K562 (cell line): Measurements from ENCODE around the gene IL1RAPL2. TPM values are rescaled to one million over a fixed set of nuclear protein-coding genes. Genes with fewer than 3 reads are reported as not detected.
"Not testable (repeated sequence)": the region's sequence is repeated elsewhere in the genome, so short reads cannot be mapped to it uniquely, and the experiment has no call there.

Experiments used
- ATAC-seq: fragments of 200-7000 bp; cut with Tn5 transposase; 3 replicates; pipeline ENCODE4 v1.9.1; 2020; ENCODE audit warnings: moderate library complexity
- BruUV-seq: library from RNA; stranded (reverse); fragments of 400-500 nt; replicated peaks from 2 replicates; lab custom pipeline; 2021; lab: Mats Ljungman, UMichigan
- CTCF ChIA-PET: fragments of 300-600 bp; formaldehyde crosslinking; extraction: SDS; loops from one replicate; lab custom pipeline; 2021; ENCODE audit warnings: low intra/inter-chr PET ratio; lab: Yijun Ruan, JAX
- POLR2A ChIA-PET: fragments of 300-600, 350-650 bp; sonication (Branson Sonifier 250); formaldehyde crosslinking; extraction: SDS; loops from one replicate; lab custom pipeline; 2021; ENCODE audit warnings: antibody characterized with exemption, inconsistent platforms; lab: Yijun Ruan, JAX
- DNase-seq, 4 experiments: peaks; one replicate each; pipeline versions ENCODE4 v3.0.0 to v3.0.0-alpha.2; 2011 to 2018; ENCODE audit warnings: low spot score in 3 of 4, mixed read lengths in 3 of 4; ENCODE audit errors: extremely low read depth in 1 of 4
- FAIRE-seq: peaks from 2 replicates; lab custom pipeline; 2011; peaks lifted over from hg19 to GRCh38; lab: Jason Lieb, UNC
- H2AFZ ChIP-seq: 2 replicates; pipeline ENCODE4 v1.6.0; 2011; ENCODE audit warnings: low read depth, low read length, control low read depth, inconsistent platforms
- H3K27ac ChIP-seq: fragments of 200-600 bp; 3 replicates; pipeline ENCODE4 v1.8.0; 2011; ENCODE audit warnings: low read depth, mild to moderate bottlenecking, control low read depth, inconsistent platforms, low read length, moderate library complexity, mixed read lengths; ENCODE audit errors: extremely low read depth
- H3K27me3 ChIP-seq, 2 experiments: fragments of 300-600 bp in 1 of 2; 2 replicates in 1 of 2; 3 replicates in 1 of 2; pipeline versions ENCODE4 v1.6.0 to v1.8.0; 2011; ENCODE audit warnings: inconsistent platforms in 2 of 2, low read length in 2 of 2, mild to moderate bottlenecking in 1 of 2, mixed read lengths in 1 of 2, moderate library complexity in 1 of 2; ENCODE audit not compliant: control insufficient read depth in 2 of 2, insufficient read depth in 2 of 2
- H3K36me3 ChIP-seq: fragments of 300-600 bp; 3 replicates; pipeline ENCODE4 v1.8.0; 2011; ENCODE audit warnings: mild to moderate bottlenecking, low read length, inconsistent platforms; ENCODE audit not compliant: control insufficient read depth, insufficient read depth
- H3K4me1 ChIP-seq, 2 experiments: fragments of 200-600 bp in 1 of 2; replicated peaks in 1 of 2; 2 replicates in 1 of 2; 3 replicates in 1 of 2; pipeline versions ENCODE4 v1.5.1 to v1.8.0; 2011; ENCODE audit warnings: inconsistent platforms in 2 of 2, low read length in 2 of 2, mild to moderate bottlenecking in 1 of 2, mixed read lengths in 1 of 2, moderate library complexity in 1 of 2; ENCODE audit not compliant: control insufficient read depth in 2 of 2, insufficient read depth in 2 of 2
- H3K4me2 ChIP-seq: 2 replicates; pipeline ENCODE4 v1.6.1; 2011; ENCODE audit warnings: low read length, control low read depth, inconsistent platforms, mixed read lengths; ENCODE audit not compliant: insufficient read depth
- H3K4me3 ChIP-seq: fragments of 200-600 bp; sonication (generic), shearing (Covaris generic); 2 replicates; pipeline ENCODE4 v1.5.1; 2016; ENCODE audit warnings: control low read depth, inconsistent platforms
- H3K79me2 ChIP-seq: fragments of 200-600 bp; 3 replicates; pipeline ENCODE4 v1.8.0; 2011; ENCODE audit warnings: low read length, inconsistent platforms; ENCODE audit not compliant: control insufficient read depth, insufficient read depth
- H3K9ac ChIP-seq, 2 experiments: 2 replicates each; pipeline versions ENCODE4 v1.6.0 to v1.6.1; 2011; ENCODE audit warnings: low read depth in 2 of 2, low read length in 2 of 2, control low read depth in 1 of 2, inconsistent platforms in 1 of 2, mild to moderate bottlenecking in 1 of 2, mixed read lengths in 1 of 2; ENCODE audit not compliant: insufficient read depth in 1 of 2
- H3K9me1 ChIP-seq: one replicate; pipeline ENCODE4 v1.6.0; 2011; ENCODE audit warnings: inconsistent platforms, mild to moderate bottlenecking, low read length, moderate library complexity; ENCODE audit not compliant: control insufficient read depth, insufficient read depth
- H3K9me3 ChIP-seq: replicated peaks from 2 replicates; pipeline ENCODE4 v1.5.1; 2011; ENCODE audit warnings: low read depth, low read length, inconsistent platforms; ENCODE audit not compliant: control insufficient read depth, insufficient read depth
- H4K20me1 ChIP-seq: replicated peaks from 2 replicates; pipeline ENCODE4 v1.6.1; 2011; ENCODE audit warnings: low read length, inconsistent platforms, mixed read lengths; ENCODE audit not compliant: control insufficient read depth, insufficient read depth
- ZNF830 ChIP-seq: fragments of 250-450 bp; sonication (Bioruptor Pico); IDR thresholded peaks from 2 replicates; pipeline ENCODE4 v1.5.0; 2021; ENCODE audit warnings: mild to moderate bottlenecking
- WGBS: fragments of 100-300 bp; shearing (Covaris generic); methylation state at CpG from one replicate; pipeline ENCODE4 v1.1.6; 2016; ENCODE audit warnings: low coverage, mixed read lengths; ENCODE audit not compliant: insufficient coverage; ENCODE audit errors: missing lambda C conversion rate; 5-methylcytosine and 5-hydroxymethylcytosine counted together
- in situ Hi-C: fragments of 300-500 bp; cut with MboI; formaldehyde crosslinking; loops from 4 replicates; pipeline ENCODE4 v1.15.0; 2018; ENCODE audit warnings: inconsistent platforms, mixed read lengths
- intact Hi-C: fragments of 100-400 bp; cut with micrococcal nuclease; formaldehyde crosslinking; loops from 2 replicates; pipeline ENCODE4 v1.14.2; 2022
- polyA plus RNA-seq, 8 experiments: library from polyadenylated mRNA; depleted of rRNA in 4 of 8; stranded (reverse) in 5 of 8; unstranded in 3 of 8; fragments of >200 nt; fragmentation: Nextera tagmentation in 2 of 8; fragmentation: Illumina TruSeq in 1 of 8; extraction: Ambion mirVana in 2 of 8; extraction: Trizol in 1 of 8; gene quantifications; 2 replicates each; pipeline versions ENCODE4 v1.2.1 to v1.2.3, GENCODE V29; 2011 to 2014; ENCODE audit warnings: inconsistent platforms in 1 of 8, missing spikeins in 1 of 8
- total RNA-seq, 7 experiments: library from RNA; depleted of rRNA in 6 of 7; stranded (reverse); fragments of >200 nt in 6 of 7; fragmentation: Illumina TruSeq in 2 of 7; extraction: Trizol in 2 of 7; gene quantifications; 2 replicates each; pipeline versions ENCODE4 v1.2.1 to v1.2.3, GENCODE V29; 2011 to 2021; ENCODE audit warnings: low replicate concordance in 1 of 7
- TF ChIP-seq, protein P1 (sequence below): fragments of 450-650 bp; IDR thresholded peaks from 2 replicates; pipeline ENCODE4 v1.6.1; 2017; ENCODE audit warnings: antibody characterized with exemption, mild to moderate bottlenecking

IL1RAPL2 gene
- total and polyA plus RNA-seq, 9 of the 15 experiments (the other 6 are each of a cell fraction or from before 2014, with no cell fraction given) = not detected

DNA sequence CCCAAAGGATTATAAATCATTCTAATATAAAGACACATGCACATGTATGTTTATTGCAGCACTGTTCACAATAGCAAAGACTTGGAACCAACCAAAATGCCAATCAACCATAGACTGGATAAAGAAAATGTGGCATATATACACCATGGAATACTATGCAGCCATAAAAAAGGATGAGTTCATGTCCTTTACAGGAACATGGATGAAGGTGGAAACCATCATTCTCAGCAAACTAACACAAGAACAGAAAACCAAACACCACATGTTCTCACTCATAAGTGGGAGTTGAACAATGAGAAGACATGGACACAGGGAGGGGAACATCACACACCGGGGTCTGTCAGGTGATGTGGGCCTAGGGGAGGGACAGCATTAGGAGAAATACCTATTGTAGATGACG, 23.6 kb upstream of the IL1RAPL2 start:
- WGBS = 0% methylated on average over 1 of the region's 2 CpGs
- DNase-seq, H3K9me3 ChIP-seq, intact Hi-C loops, H3K4me1 ChIP-seq, in situ Hi-C loops, H4K20me1 ChIP-seq, ATAC-seq, H3K27me3 ChIP-seq, CTCF ChIA-PET, H3K4me3 ChIP-seq, H3K79me2 ChIP-seq, H2AFZ ChIP-seq, FAIRE-seq, H3K4me2 ChIP-seq, POLR2A ChIA-PET, H3K9me1 ChIP-seq, H3K36me3 ChIP-seq, H3K27ac ChIP-seq, BruUV-seq, H3K9ac ChIP-seq: not testable (repeated sequence)

DNA sequence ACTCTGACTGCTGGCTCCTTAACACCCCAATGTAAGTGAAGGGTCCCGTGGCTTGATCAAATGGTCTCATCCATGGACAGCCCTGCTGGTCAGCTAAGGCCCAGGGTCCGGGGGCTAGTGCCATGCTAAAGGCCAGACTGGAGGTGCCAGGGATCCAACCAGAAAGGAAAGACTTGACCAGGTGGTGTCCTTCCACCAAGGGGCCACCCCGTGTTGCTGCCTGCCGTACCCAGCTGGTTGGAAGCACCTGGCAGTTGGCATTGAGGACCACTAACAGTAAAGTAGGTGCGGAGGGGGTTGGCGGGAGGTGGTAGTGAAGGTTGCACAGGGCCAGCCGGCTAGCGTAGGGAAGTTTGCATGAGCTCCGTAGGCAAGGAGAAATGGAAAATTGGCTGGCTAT, 1.7 kb upstream of the IL1RAPL2 start:
- 0% methylated on average over 4 of the region's 9 CpGs for WGBS
- Histone ChIP-seq H4K20me1 (no peaks in the 10 kb centered on the region), H3K4me3 (no peak overlapping the region), H2AFZ (no peak overlapping the region), H3K27ac (no peak overlapping the region), H3K27me3 (peaks cover 0 to 27% of the 10 kb centered on the region in 2 experiments; a peak in 2 of 5 replicates), H3K36me3 (no peaks in the 10 kb centered on the region), H3K9me3 (no peaks in the 10 kb centered on the region), H3K9me1 (no peaks in the 10 kb centered on the region), H3K79me2 (no peaks in the 10 kb centered on the region), H3K4me1 (no peaks in the 10 kb centered on the region), H3K4me2 (no peak overlapping the region), H3K9ac (no peak overlapping the region)
- ChIA-PET POLR2A (no interaction called here), CTCF (no interaction called here)
- FAIRE-seq (no peak), DNase-seq (no peak), ATAC-seq (no peak)
- in situ Hi-C loops = no loop called here
- intact Hi-C loops = no loop called here
- TF ChIP-seq, protein P1, sequence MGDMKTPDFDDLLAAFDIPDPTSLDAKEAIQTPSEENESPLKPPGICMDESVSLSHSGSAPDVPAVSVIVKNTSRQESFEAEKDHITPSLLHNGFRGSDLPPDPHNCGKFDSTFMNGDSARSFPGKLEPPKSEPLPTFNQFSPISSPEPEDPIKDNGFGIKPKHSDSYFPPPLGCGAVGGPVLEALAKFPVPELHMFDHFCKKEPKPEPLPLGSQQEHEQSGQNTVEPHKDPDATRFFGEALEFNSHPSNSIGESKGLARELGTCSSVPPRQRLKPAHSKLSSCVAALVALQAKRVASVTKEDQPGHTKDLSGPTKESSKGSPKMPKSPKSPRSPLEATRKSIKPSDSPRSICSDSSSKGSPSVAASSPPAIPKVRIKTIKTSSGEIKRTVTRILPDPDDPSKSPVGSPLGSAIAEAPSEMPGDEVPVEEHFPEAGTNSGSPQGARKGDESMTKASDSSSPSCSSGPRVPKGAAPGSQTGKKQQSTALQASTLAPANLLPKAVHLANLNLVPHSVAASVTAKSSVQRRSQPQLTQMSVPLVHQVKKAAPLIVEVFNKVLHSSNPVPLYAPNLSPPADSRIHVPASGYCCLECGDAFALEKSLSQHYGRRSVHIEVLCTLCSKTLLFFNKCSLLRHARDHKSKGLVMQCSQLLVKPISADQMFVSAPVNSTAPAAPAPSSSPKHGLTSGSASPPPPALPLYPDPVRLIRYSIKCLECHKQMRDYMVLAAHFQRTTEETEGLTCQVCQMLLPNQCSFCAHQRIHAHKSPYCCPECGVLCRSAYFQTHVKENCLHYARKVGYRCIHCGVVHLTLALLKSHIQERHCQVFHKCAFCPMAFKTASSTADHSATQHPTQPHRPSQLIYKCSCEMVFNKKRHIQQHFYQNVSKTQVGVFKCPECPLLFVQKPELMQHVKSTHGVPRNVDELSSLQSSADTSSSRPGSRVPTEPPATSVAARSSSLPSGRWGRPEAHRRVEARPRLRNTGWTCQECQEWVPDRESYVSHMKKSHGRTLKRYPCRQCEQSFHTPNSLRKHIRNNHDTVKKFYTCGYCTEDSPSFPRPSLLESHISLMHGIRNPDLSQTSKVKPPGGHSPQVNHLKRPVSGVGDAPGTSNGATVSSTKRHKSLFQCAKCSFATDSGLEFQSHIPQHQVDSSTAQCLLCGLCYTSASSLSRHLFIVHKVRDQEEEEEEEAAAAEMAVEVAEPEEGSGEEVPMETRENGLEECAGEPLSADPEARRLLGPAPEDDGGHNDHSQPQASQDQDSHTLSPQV = no peak
- TF ChIP-seq ZNF830 (CRISPR knock-in tag) = no peak
- no TSS peak for BruUV-seq
